CD4-positive, alpha-beta T cell treated with Interleukin-17A for 1 hour (primary cell): ENCODE results near the gene UAP1.
A peak's percentile ranks its signal among the peaks of the same experiment; 100 is the strongest.

Source experiments
- DNase-seq: peaks from one replicate; pipeline ENCODE4 v3.0.0-alpha.2; 2020

UAP1 gene

GRCh38 chr1:162619076-162619475, 57.6 kb downstream of the UAP1 start:
- no peak for DNase-seq

- DNase-seq: no peak
These were observed 59.7 kb downstream of the UAP1 start for GRCh38 chr1:162621256-162621655.

- no peak for DNase-seq
These were observed 64.2 kb downstream of the UAP1 start for GRCh38 chr1:162625679-162626078.

GRCh38 chr1:162626094-162626493, 64.6 kb downstream of the UAP1 start:
- DNase-seq: no peak

- no peak for DNase-seq
These were observed 65.2 kb downstream of the UAP1 start for GRCh38 chr1:162626761-162627160.

- peak; percentile 16 for DNase-seq
These were observed 66.3 kb downstream of the UAP1 start for GRCh38 chr1:162627662-162628296.

- no peak for DNase-seq
These were observed 67.6 kb downstream of the UAP1 start for GRCh38 chr1:162629077-162629627.

- no peak for DNase-seq
These were observed 68.1 kb downstream of the UAP1 start for GRCh38 chr1:162629651-162630050.

GRCh38 chr1:162631546-162632191, 70.1 kb downstream of the UAP1 start:
- DNase-seq: no peak

- no peak for DNase-seq
These were observed 70.7 kb downstream of the UAP1 start, which contains the start of gene DDR2 for GRCh38 chr1:162632217-162632666. TSS of gene DDR2 (plus strand) at chr1:162632464. CDS start at chr1:162719064, 86,600 bp downstream.

GRCh38 chr1:162632698-162633080, 71.2 kb downstream of the UAP1 start:
- DNase-seq: no peak

- DNase-seq: no peak
These were observed 71.7 kb downstream of the UAP1 start for GRCh38 chr1:162633081-162633762.

- no peak for DNase-seq
These were observed 73.9 kb downstream of the UAP1 start for GRCh38 chr1:162635418-162635817.

GRCh38 chr1:162639718-162640117, 78.2 kb downstream of the UAP1 start:
- no peak for DNase-seq

- no peak for DNase-seq
These were observed 79.6 kb downstream of the UAP1 start for GRCh38 chr1:162641114-162641513.

- DNase-seq: no peak
These were observed 83.4 kb downstream of the UAP1 start for GRCh38 chr1:162644986-162645314.

- no peak for DNase-seq
These were observed 84.1 kb downstream of the UAP1 start for GRCh38 chr1:162645666-162646065.

GRCh38 chr1:162649583-162649982, 88.1 kb downstream of the UAP1 start:
- no peak for DNase-seq
